Endothelial cell of umbilical vein (primary cell): ENCODE data around the gene PTCH1. TPM values are rescaled to one million over a fixed set of nuclear protein-coding genes. Genes with fewer than 3 reads are reported as not detected.

ENCODE experiments used
- BruUV-seq: library from RNA; stranded (reverse); fragments of 400-500 nt; replicated peaks from 2 replicates; lab custom pipeline; 2021; lab: Mats Ljungman, UMichigan
- CTCF ChIA-PET: fragments of 300-600, 350-600 bp; sonication (Branson Sonifier 250); formaldehyde crosslinking; loops from one replicate; lab custom pipeline; 2021; ENCODE audit warnings: antibody characterized with exemption, inconsistent platforms; lab: Charles Lee
- POLR2A ChIA-PET: fragments of 300-600, 350-600 bp; sonication (Branson Sonifier 250); formaldehyde crosslinking; loops from one replicate; lab custom pipeline; 2021; ENCODE audit warnings: antibody characterized with exemption, inconsistent platforms; lab: Charles Lee
- DNase-seq: peaks from one replicate; pipeline ENCODE4 v3.0.0-alpha.2; 2011; ENCODE audit warnings: low read depth, low spot score
- FAIRE-seq: peaks from 2 replicates; lab custom pipeline; 2011; peaks lifted over from hg19 to GRCh38; lab: Jason Lieb, UNC
- H2AFZ ChIP-seq: 2 replicates; pipeline ENCODE4 v1.6.0; 2012; ENCODE audit warnings: low read depth, low read length, control low read depth, inconsistent platforms
- H3K27ac ChIP-seq: 2 replicates; pipeline ENCODE4 v1.5.1; 2011; ENCODE audit warnings: low read depth, mild to moderate bottlenecking, control low read depth, low read length, moderate library complexity; ENCODE audit not compliant: insufficient read depth
- H3K27me3 ChIP-seq, 2 experiments: 2 replicates each; pipeline versions ENCODE4 v1.6.0 to v1.6.1; 2011; ENCODE audit warnings: low read length in 2 of 2, mixed read lengths in 1 of 2; ENCODE audit not compliant: control insufficient read depth in 2 of 2, insufficient read depth in 2 of 2
- H3K36me3 ChIP-seq, 2 experiments: 2 replicates in 1 of 2; 3 replicates in 1 of 2; pipeline ENCODE4 v1.5.1; 2011; ENCODE audit warnings: low read length in 2 of 2, mild to moderate bottlenecking in 1 of 2, moderate library complexity in 1 of 2; ENCODE audit not compliant: control insufficient read depth in 2 of 2, insufficient read depth in 2 of 2; ENCODE audit errors: extremely low read depth in 1 of 2
- H3K4me1 ChIP-seq: 3 replicates; pipeline ENCODE4 v1.5.1; 2011; ENCODE audit warnings: mild to moderate bottlenecking, low read length; ENCODE audit not compliant: control insufficient read depth, insufficient read depth; ENCODE audit errors: extremely low read depth
- H3K4me2 ChIP-seq: 2 replicates; pipeline ENCODE4 v1.6.1; 2011; ENCODE audit warnings: low read length, control low read depth, mixed read lengths; ENCODE audit not compliant: insufficient read depth
- H3K4me3 ChIP-seq, 3 experiments: fragments of 200-600 bp in 1 of 3; sonication (generic), shearing (Covaris generic) in 1 of 3; replicated peaks in 1 of 3; 2 replicates each; pipeline ENCODE4 v1.5.1; 2011 to 2016; ENCODE audit warnings: control low read depth in 3 of 3, low read length in 3 of 3, mild to moderate bottlenecking in 2 of 3, inconsistent platforms in 1 of 3, low read depth in 1 of 3, moderate library complexity in 1 of 3; ENCODE audit not compliant: insufficient read depth in 1 of 3
- H3K79me2 ChIP-seq: 2 replicates; pipeline ENCODE4 v1.6.0; 2012; ENCODE audit warnings: low read length, inconsistent platforms; ENCODE audit not compliant: control insufficient read depth, insufficient read depth
- H3K9ac ChIP-seq: replicated peaks from 2 replicates; pipeline ENCODE3; 2011; ENCODE audit warnings: low read length, control low read depth; ENCODE audit not compliant: insufficient read depth; ENCODE audit errors: extremely low read depth
- H3K9me1 ChIP-seq: replicated peaks from 3 replicates; pipeline ENCODE4 v1.6.0; 2011; ENCODE audit warnings: mild to moderate bottlenecking, low read length; ENCODE audit not compliant: control insufficient read depth, insufficient read depth; ENCODE audit errors: extremely low read depth
- H3K9me3 ChIP-seq: replicated peaks from 2 replicates; pipeline ENCODE4 v1.5.1; 2012; ENCODE audit warnings: low read length, inconsistent platforms; ENCODE audit not compliant: control insufficient read depth, insufficient read depth
- H4K20me1 ChIP-seq: replicated peaks from 2 replicates; pipeline ENCODE3; 2011; ENCODE audit warnings: mild to moderate bottlenecking, low read length; ENCODE audit not compliant: control insufficient read depth, insufficient read depth; ENCODE audit errors: extremely low read depth
- FOS ChIP-seq: IDR thresholded peaks from 2 replicates; pipeline ENCODE4 v1.6.1; 2011; ENCODE audit warnings: mild to moderate bottlenecking, low read length, moderate library complexity, borderline replicate concordance; ENCODE audit not compliant: insufficient read depth
- MAX ChIP-seq: IDR thresholded peaks from 2 replicates; pipeline ENCODE4 v1.6.1; 2011; ENCODE audit not compliant: insufficient read depth, insufficient read length
- POLR2A ChIP-seq: IDR thresholded peaks from 2 replicates; pipeline ENCODE4 v1.6.1; 2012; ENCODE audit warnings: low read depth, mild to moderate bottlenecking, control low read depth, low read length
- dilution Hi-C: fragments of 300-500 bp; cut with MboI; formaldehyde crosslinking; loops from one replicate; pipeline ENCODE4 v1.15.0; 2019; ENCODE audit warnings: low sequenced_read_pairs; ENCODE audit not compliant: extremely low pct_ligation_motif_present
- intact Hi-C: fragments of 100-400 bp; cut with micrococcal nuclease; formaldehyde crosslinking; loops from one replicate; pipeline ENCODE4 v1.10.0; 2022
- polyA plus RNA-seq, 4 experiments: library from polyadenylated mRNA; depleted of rRNA in 3 of 4; stranded (reverse) in 3 of 4; unstranded in 1 of 4; fragments of >200 nt; gene quantifications; 2 replicates each; pipeline versions ENCODE4 v1.2.1 to v1.2.3, GENCODE V29; 2011 to 2012; ENCODE audit warnings: missing spikeins in 1 of 4
- total RNA-seq: library from RNA; stranded (reverse); gene quantifications from 2 replicates; pipeline ENCODE4 v1.2.3, GENCODE V29; 2021

PTCH1 gene
- total and polyA plus RNA-seq, 2 donors (not counting 3 experiments of a cell fraction or from before 2014, with no cell fraction given): 3.9 to 12.1 TPM

GRCh38 chr9:95561913-95562312 is 45.1 kb upstream of the PTCH1 start:
- no peak overlapping the region for H3K4me3 ChIP-seq
- ChIA-PET CTCF (no interaction called here), POLR2A (no interaction called here)
- intact Hi-C loops: no loop called here
- H3K36me3 ChIP-seq: no peaks in the 10 kb centered on the region
- H4K20me1 ChIP-seq: no peaks in the 10 kb centered on the region
- TF ChIP-seq FOS (no peak), POLR2A (no peak), MAX (no peak)
- dilution Hi-C loops: no loop called here
- no peaks in the 10 kb centered on the region for H3K9me3 ChIP-seq
- FAIRE-seq: no peak
- no peak overlapping the region for H3K9ac ChIP-seq
- peaks cover 13 to 15% of the 10 kb centered on the region in 2 experiments for H3K27me3 ChIP-seq
- H3K79me2 ChIP-seq: no peaks in the 10 kb centered on the region
- DNase-seq: no peak
- H3K4me1 ChIP-seq: no peaks in the 10 kb centered on the region
- no peaks in the 10 kb centered on the region for H3K9me1 ChIP-seq
- H3K4me2 ChIP-seq: no peak overlapping the region
- H2AFZ ChIP-seq: no peak overlapping the region
- BruUV-seq: no TSS peak
- no peak overlapping the region for H3K27ac ChIP-seq

GRCh38 chr9:95557142-95557541 is 40.4 kb upstream of the PTCH1 start:
- no peak for FAIRE-seq

More at GRCh38 chr9:95557142-95557541, 40.4 kb upstream of the PTCH1 start:
- no peaks in the 10 kb centered on the region for H3K36me3 ChIP-seq
- DNase-seq: no peak
- H3K9ac ChIP-seq: no peak overlapping the region
- no peak overlapping the region for H3K4me3 ChIP-seq
- H4K20me1 ChIP-seq: no peaks in the 10 kb centered on the region
- H3K27ac ChIP-seq: no peak overlapping the region
- ChIA-PET CTCF (no interaction called here), POLR2A (no interaction called here)
- TF ChIP-seq POLR2A: no peak
- dilution Hi-C loops (no loop called here), intact Hi-C loops (no loop called here)
- peaks cover 18 to 22% of the 10 kb centered on the region in 2 experiments for H3K27me3 ChIP-seq
- no peaks in the 10 kb centered on the region for H3K4me1 ChIP-seq
- H2AFZ ChIP-seq: no peak overlapping the region
- no TSS peak for BruUV-seq
- H3K9me1 ChIP-seq: no peaks in the 10 kb centered on the region
- H3K4me2 ChIP-seq: no peak overlapping the region
- H3K79me2 ChIP-seq: no peaks in the 10 kb centered on the region
- no peaks in the 10 kb centered on the region for H3K9me3 ChIP-seq
